M059J (cell line): ENCODE data around the gene DIS3L2. TPM values are rescaled to one million over a fixed set of nuclear protein-coding genes. Genes with fewer than 3 reads are reported as not detected.
A peak's percentile ranks its signal among the peaks of the same experiment; 100 is the strongest.
"Not testable (repeated sequence)": the region's sequence is repeated elsewhere in the genome, so short reads cannot be mapped to it uniquely, and the experiment has no call there.

Source experiments
- DNase-seq: peaks from one replicate; pipeline ENCODE4 v3.0.0-alpha.2; 2012; ENCODE audit warnings: low read depth
- total RNA-seq: library from RNA; depleted of rRNA; stranded (reverse); fragments of >200 nt; shearing (Covaris generic); gene quantifications from 2 replicates; pipeline ENCODE4 v1.2.3, GENCODE V29; 2014

The DIS3L2 gene
- total RNA-seq, 1 experiment from 2014 or later: 10.6 TPM

DNA sequence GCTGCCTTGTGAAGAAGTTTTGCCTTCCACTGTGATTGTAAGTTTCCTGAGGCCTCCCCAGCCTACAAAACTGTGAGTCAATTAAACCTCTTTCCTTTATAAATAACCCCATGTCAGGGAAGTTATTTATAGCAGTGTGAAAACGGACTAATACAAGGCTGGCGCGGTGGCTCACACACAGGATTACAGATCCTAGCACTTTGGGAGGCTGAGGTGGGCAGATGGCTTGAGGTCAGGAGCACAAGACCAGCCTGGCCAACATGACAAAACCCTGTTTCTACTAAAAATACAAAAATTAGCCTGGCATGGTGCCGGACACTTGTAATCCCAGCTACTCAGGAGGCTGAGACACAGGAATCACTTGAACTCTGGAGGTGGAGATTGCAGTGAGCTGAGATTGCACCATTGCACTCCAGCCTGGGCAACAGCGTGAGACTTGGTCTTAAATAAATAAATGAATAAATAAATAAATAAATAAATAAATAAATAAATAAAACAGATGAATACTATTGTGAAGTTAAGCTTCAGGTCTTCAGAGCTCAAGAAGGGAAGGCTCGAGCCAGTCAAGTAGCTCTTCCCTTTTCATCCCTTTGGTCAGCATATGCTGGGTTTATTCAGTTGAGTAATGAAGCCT, 154.3 kb downstream of the DIS3L2 start:
- not testable (repeated sequence) for DNase-seq

GRCh38 chr2:232116852-232117251, 155.3 kb downstream of the DIS3L2 start:
- no peak for DNase-seq

DNA sequence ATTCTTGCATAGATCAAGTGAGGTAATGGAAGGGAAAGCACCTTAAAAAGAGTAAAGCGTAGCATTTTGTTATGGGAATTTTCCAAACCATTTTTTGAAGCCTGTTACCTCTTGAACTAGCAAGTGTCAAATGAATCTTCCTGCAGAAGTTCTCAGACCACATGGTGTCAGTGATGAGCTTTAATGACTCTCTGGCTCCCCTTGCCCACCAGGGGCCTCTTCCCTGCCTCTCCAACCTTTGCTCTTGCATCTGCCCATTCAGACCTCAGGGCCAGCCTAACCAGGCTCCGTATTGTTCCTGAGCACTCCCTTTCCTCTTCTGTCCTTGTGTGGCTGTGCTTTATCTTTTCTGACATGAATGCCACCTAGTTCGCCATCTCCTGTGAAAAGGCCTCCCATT, 155.9 kb downstream of the DIS3L2 start:
- no peak for DNase-seq

DNA sequence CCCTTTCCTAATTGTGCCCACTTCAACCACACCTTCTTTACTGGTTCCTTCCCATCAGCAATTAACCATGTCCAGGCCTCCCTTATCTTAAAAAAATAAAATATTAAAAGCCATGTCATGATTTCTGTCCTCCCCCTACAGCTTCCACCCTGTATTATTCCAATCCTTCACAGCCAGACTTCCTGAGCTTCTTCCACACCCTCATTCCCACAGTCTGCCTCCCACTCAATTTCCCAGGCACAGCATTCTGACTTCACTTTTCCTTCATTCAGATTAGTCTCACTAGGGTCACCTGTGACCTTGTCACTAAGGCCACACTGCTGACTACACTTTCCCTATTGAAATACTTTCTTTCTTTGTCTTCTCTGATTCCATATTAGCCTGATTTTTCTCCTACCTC, 159.4 kb downstream of the DIS3L2 start:
- no peak for DNase-seq

DNA sequence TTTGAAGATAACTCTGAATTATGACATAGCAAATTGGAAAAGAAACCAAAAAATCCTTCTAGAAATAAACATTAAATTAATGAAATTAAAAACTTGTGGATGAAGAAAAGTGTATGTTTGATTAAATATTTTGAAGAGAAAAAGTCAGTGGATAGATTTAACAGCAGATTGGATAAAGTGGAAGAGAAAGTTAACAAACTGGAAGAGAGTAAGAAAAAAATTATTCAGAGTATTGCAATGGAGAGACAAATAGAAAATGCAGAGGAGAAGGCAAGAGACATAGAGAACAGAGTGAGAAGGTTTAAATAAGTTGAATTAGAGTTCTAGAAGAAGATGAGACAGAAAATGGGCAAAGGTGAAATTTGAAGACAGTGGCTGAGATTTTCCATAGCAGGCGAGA, 162.8 kb downstream of the DIS3L2 start:
- DNase-seq: no peak

DNA sequence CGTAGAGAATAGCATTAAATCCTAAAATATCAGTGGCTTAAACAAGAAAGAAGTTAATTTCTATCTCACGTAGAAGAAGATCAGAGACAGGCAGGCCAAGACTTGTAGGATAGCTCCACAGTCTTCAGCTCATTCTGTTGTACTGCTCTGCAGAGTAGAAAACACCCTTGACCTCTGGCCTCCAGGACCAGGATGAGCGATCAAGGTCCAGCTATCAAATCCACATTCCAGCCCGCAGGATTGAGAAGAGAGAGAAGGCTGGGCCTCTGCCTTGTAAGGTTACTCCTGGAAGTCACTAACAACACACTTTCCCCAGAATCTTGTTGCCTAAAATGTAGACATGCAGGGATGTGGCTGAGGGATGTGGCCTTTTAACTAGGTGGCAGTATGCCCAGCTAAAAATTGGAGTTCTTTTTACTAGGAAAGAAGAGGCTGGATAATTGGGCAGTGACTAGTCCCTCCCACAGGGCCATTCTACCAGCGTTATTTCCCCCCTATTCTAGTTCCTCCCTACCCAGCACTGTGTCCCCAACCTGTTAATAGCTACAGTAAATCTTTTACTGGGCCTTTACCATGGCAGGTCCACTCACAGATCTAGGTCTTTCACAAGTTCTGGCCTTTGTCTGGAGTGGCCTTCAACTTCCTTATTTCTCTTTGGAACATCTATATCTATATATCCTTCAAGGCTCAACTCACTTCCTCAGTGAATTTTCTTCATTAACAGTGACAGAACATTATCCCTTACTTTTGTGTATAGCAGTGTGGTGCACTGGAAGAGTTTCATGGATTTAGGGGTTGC, 165.0 kb downstream of the DIS3L2 start:
- DNase-seq: no peak

GRCh38 chr2:232129483-232129882, 168.0 kb downstream of the DIS3L2 start:
- DNase-seq: no peak

DNA sequence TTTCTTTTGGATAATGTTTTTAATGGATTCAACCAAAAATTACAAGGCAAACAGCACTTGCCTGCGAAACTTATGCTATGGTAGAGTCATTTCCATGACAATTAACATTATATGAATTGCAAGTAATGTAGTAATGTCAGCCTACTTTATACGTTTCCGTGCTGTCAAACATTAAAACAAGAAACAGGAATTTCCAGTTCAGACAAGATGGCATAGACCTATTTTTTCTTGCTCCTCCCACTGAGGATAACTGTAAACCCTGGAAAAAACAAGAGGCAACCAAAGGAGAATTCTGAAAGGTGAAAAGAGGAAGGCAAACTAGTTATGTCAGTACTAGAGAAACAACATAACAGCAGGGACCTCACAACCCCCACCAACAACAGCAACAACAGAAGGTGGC, 170.7 kb downstream of the DIS3L2 start:
- DNase-seq: no peak

DNA sequence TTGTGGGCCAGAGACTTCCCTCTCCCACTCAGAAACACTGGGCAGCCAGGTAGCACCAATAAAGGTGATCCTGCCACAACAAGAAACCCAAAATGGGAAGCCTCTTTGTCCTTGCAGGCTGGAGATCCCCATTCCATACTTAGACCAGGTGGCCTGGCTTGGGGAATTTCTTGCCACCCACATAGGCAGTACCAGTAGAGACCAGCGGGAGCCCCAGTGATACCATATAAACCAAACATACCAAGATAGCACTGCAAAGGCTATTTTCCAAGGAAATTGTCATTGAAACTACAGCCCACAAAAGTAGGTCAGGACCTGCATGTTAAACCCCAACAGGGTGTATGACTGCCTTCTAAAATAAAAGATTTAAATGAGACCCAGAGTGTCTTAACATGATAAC, 171.6 kb downstream of the DIS3L2 start:
- DNase-seq: peak; percentile 5

DNA sequence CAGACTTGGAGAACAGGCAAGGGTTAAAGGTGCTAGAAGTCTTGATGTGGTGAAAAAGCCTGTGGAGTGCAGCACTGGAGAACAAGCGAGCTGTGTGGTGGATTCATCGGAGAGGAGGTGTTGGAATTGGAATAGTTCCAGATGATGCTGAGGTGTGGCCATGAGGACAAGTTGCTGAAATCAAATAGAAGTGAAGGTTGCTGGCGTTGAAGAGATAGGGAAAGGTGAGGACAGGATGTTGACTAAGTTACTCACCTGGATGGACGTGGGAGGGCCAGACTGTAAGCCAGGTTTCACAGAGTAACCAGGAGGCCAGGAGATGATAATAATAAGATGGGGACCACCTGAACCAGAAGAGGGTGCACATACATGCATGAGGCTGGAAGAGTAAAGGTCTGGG, 173.4 kb downstream of the DIS3L2 start:
- DNase-seq: no peak

- DNase-seq: no peak
Measured at GRCh38 chr2:232137356-232138147, 176.0 kb downstream of the DIS3L2 start.

DNA sequence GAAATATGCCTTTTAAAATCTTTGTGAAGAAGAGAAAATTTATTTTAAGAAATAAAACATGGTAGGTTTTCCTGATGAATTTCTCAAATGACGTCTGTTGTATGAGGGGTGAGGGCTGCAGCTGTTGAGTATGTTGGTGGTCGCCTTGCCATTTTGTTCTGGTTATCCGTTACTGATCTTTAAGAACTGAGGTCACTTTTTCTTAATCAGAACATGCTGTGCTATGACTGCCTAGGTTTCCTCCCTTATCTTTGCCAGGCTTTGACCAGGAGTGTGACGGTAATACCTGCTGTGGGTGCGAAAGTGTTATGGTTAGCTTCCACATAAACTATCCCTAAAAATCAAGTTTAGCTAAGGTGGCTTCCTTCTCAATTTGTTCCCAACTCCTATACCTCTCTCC, 176.9 kb downstream of the DIS3L2 start:
- no peak for DNase-seq

- no peak for DNase-seq
Measured at GRCh38 chr2:232139171-232139594, 177.7 kb downstream of the DIS3L2 start.

DNA sequence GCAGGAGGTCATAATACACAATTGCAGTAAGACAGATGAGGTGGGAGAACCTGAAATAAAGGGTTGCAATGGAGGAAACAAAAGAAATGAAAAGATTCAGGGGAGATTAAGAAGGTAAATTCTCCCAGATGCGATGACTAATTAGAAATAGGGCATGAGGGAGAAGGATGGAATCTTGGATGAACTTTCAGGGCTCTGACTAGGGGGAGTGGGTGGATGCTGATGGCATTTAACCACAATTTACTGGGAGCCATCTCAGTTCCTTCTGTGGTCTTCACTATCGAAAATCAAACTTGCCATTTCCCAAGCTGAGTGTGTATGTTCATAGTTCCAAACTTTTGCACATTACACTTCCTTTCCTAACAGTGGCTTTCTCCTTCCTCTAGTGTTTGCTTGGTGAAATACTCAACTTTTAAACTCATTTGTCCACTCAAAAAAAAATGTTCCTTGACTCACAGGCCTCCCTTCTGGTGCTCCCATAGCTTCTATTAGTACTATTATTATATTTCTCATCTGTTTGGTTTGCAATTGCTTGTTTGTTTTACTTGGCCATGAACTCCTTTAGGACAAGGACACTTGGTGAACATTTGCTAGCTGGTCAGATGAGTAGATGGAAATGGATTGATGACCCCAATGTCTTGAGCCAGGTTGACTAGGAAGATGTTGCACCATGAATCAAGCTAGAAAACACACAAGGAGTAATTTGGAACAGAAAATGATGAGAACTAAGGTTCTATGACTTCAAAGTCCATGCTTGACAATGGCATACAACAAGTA, 178.5 kb downstream of the DIS3L2 start:
- DNase-seq: no peak

- no peak for DNase-seq
Measured at GRCh38 chr2:232141591-232141990, 180.1 kb downstream of the DIS3L2 start.

DNA sequence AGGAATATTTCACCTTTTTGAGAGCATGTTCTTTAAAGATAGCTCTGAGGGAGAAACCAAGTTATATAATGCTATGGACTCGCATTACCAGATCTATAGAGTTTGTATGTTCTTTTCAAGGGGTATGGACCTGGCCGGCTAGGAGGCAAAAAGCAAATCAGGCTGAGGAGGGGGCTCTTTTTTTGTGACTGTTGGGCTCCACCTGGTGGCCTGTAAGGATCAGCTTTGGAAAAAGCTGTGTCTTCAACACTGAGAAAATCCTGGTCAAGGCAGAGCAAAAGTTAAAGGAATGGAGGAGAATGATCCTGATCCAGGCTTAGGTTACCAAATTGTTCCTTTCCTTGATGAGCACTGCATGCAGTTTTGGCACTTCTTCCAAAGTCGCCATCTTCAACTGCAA, 180.5 kb downstream of the DIS3L2 start:
- DNase-seq: peak; percentile 29

DNA sequence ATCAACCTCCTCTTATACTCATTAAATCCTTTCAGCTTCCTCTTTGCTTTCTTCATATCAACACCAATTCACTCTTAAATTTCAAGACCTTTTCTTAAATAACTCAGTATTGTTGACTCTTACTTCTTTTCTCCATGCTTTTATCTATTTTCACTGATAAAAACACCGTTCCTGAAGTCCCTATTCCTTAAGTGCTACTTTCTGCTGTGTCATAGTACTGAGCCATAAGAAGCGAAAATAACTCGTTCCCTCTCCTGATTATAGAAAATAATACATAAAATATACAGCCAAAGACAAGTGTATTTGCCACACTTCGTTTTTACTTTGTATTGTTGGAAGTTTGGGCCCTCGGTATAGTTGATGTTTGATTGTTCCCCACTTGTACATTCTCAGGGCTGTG, 181.0 kb downstream of the DIS3L2 start:
- DNase-seq: no peak

- DNase-seq: peak; percentile 3
Measured at GRCh38 chr2:232146294-232146693, 184.8 kb downstream of the DIS3L2 start.

DNA sequence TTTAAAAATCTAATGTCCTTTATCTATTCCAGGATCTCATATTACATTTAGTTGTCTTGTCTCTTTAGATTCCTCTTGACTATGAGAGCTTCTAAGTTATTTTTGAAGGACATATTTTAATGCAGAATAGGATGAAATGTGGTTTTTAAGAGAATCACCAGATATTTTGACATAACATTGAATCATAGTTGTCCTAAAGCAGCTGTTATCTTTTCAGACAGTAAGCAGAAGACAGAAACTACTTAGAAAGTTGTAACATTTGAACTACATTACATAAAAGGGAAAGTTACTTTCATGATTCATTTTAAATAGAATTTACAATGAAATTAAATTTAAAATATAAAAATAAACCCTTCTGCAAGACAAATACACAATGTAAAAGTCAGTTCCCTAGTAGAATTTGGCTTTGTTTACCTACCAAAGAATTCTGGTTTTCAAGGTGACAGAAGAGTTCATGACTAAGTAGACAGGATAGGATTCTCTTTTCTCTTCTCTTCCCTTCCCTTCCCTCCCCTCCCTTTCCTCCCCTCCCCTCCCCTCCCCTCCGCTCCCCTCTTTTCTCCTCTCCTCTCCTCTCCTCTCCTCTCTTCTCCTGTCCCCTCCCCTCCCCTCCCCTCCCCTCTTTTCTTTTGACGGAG, 186.0 kb downstream of the DIS3L2 start:
- no peak for DNase-seq

DNA sequence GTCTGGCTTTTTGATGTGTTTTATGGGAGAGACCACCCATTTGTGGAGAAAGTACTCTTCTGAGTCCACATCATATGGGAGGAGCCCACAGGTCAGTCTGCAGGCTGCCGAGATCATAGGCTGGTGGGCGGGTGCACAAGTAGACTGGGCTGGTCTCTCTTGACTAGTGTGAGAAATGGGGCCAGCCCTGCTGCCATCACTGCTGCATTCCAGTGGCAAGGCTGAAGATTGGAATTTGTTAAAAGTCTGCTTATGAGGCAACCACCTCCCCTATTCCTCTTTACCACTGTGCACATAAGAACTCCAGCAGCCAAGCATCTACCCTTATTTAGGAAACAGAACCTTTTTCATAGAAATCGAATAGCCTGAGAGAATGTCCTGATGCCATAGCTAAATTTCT, 200.7 kb downstream of the DIS3L2 start:
- no peak for DNase-seq

GRCh38 chr2:232170396-232170795, 208.9 kb downstream of the DIS3L2 start:
- peak; percentile 3 for DNase-seq
